GM12878 (cell line): ENCODE results near the gene UBXN11. TPM values are rescaled to one million over a fixed set of nuclear protein-coding genes. Genes with fewer than 3 reads are reported as not detected.

Source experiments
- ATAC-seq: fragments of 200-7000 bp; cut with Tn5 transposase; 3 replicates; pipeline ENCODE4 v1.9.1; 2020; ENCODE audit warnings: mild to moderate bottlenecking, moderate library complexity
- BruUV-seq: library from RNA; stranded (reverse); fragments of 400-500 nt; replicated peaks from 2 replicates; lab custom pipeline; 2021; lab: Mats Ljungman, UMichigan
- CTCF ChIA-PET: fragments of 300-600 bp; sonication (Branson Sonifier 250); formaldehyde crosslinking; extraction: SDS; loops from one replicate; lab custom pipeline; 2021; ENCODE audit warnings: inconsistent platforms; lab: Yijun Ruan, JAX
- POLR2A ChIA-PET: fragments of 350-600 bp; formaldehyde crosslinking; extraction: SDS; loops from one replicate; lab custom pipeline; 2021; ENCODE audit warnings: inconsistent platforms; lab: Charles Lee
- RAD21 ChIA-PET: fragments of 300-600 bp; sonication (Branson Sonifier 250); formaldehyde crosslinking; loops from one replicate; lab custom pipeline; 2023; ENCODE audit warnings: antibody characterized with exemption; ENCODE audit not compliant: unreplicated experiment; lab: Charles Lee
- SMC1A ChIA-PET: fragments of 300-600 bp; sonication (Branson Sonifier 250); formaldehyde crosslinking; loops from one replicate; lab custom pipeline; 2023; ENCODE audit not compliant: unreplicated experiment, uncharacterized antibody; lab: Charles Lee
- DNase-seq: peaks from one replicate; pipeline ENCODE4 v3.0.0-alpha.2; 2011; ENCODE audit warnings: low read depth, low spot score
- FAIRE-seq: peaks from 3 replicates; lab custom pipeline; 2011; peaks lifted over from hg19 to GRCh38; lab: Jason Lieb, UNC
- H2AFZ ChIP-seq: 2 replicates; pipeline ENCODE4 v1.6.0; 2011; ENCODE audit warnings: low read depth, low read length, control low read depth; ENCODE audit not compliant: control insufficient read depth
- H3K27ac ChIP-seq: 2 replicates; pipeline ENCODE4 v1.5.1; 2011; ENCODE audit warnings: control low read depth; ENCODE audit not compliant: control insufficient read depth, insufficient read depth
- H3K27me3 ChIP-seq, 2 experiments: replicated peaks in 1 of 2; 2 replicates each; pipeline versions ENCODE4 v1.6.0 to v1.6.1; 2011; ENCODE audit warnings: low read length in 1 of 2; ENCODE audit not compliant: control insufficient read depth in 2 of 2, insufficient read depth in 2 of 2
- H3K36me3 ChIP-seq, 2 experiments: 2 replicates each; pipeline ENCODE4 v1.5.1; 2011; ENCODE audit warnings: low read length in 1 of 2; ENCODE audit not compliant: control insufficient read depth in 2 of 2, insufficient read depth in 2 of 2
- H3K4me1 ChIP-seq: 2 replicates; pipeline ENCODE4 v1.6.1; 2011; ENCODE audit warnings: mild to moderate bottlenecking, low read length, moderate library complexity, mixed read lengths; ENCODE audit not compliant: control insufficient read depth, insufficient read depth
- H3K4me2 ChIP-seq: 2 replicates; pipeline ENCODE4 v1.6.0; 2011; ENCODE audit warnings: control low read depth; ENCODE audit not compliant: control insufficient read depth, insufficient read depth
- H3K4me3 ChIP-seq: fragments of 200-600 bp; sonication (generic); 2 replicates; pipeline ENCODE4 v1.5.1; 2016
- H3K79me2 ChIP-seq: 2 replicates; pipeline ENCODE4 v1.6.0; 2011; ENCODE audit warnings: low read length; ENCODE audit not compliant: control insufficient read depth, insufficient read depth
- H3K9ac ChIP-seq: 2 replicates; pipeline ENCODE4 v1.8.0; 2011; ENCODE audit warnings: low read length, control low read depth, mixed read lengths; ENCODE audit not compliant: control insufficient read depth, insufficient read depth
- H3K9me3 ChIP-seq: replicated peaks from 3 replicates; pipeline ENCODE4 v1.5.1; 2011; ENCODE audit warnings: mild to moderate bottlenecking, low read length; ENCODE audit not compliant: control insufficient read depth, insufficient read depth
- H4K20me1 ChIP-seq: 2 replicates; pipeline ENCODE4 v1.6.0; 2011; ENCODE audit not compliant: control insufficient read depth, insufficient read depth
- ATF3 ChIP-seq: IDR thresholded peaks from 2 replicates; pipeline ENCODE4 v1.6.1; 2011; ENCODE audit warnings: low read depth, mild to moderate bottlenecking, low read length, moderate library complexity, borderline replicate concordance; ENCODE audit errors: extremely low read depth
- BMI1 ChIP-seq: fragments of 450-650 bp; IDR thresholded peaks from 2 replicates; pipeline ENCODE4 v1.6.1; 2016; ENCODE audit warnings: mild to moderate bottlenecking, moderate library complexity, borderline replicate concordance
- BRCA1 ChIP-seq: IDR thresholded peaks from 2 replicates; pipeline ENCODE4 v1.6.1; 2011; ENCODE audit warnings: low read depth, low read length, improper control_type of control experiment
- CBFB ChIP-seq: IDR thresholded peaks from 2 replicates; pipeline ENCODE4 v1.6.1; 2016; ENCODE audit warnings: antibody characterized with exemption, low read depth
- EGR1 ChIP-seq, 2 experiments: IDR thresholded peaks; 1 replicate in 1 of 2; 2 replicates in 1 of 2; pipeline ENCODE4 v1.6.1; 2011 to 2012; ENCODE audit warnings: low read depth in 2 of 2, low read length in 2 of 2, borderline replicate concordance in 1 of 2, mild to moderate bottlenecking in 1 of 2, moderate library complexity in 1 of 2
- ELK1 ChIP-seq: IDR thresholded peaks from 2 replicates; pipeline ENCODE4 v1.6.1; 2012; ENCODE audit warnings: low read depth, low read length, improper control_type of control experiment
- HDGF ChIP-seq: fragments of 450-650 bp; IDR thresholded peaks from 2 replicates; pipeline ENCODE4 v1.6.1; 2016; ENCODE audit warnings: antibody characterized with exemption
- IKZF1 ChIP-seq: fragments of 450-650 bp; conservative IDR thresholded peaks from 2 replicates; pipeline ENCODE4 v1.6.1; 2017; ENCODE audit warnings: antibody characterized with exemption, mild to moderate bottlenecking
- RBBP5 ChIP-seq: fragments of 200-600 bp; sonication (generic); conservative IDR thresholded peaks from 2 replicates; pipeline ENCODE4 v1.6.1; 2016
- RCOR1 ChIP-seq: conservative IDR thresholded peaks from 2 replicates; pipeline ENCODE4 v1.6.1; 2012; ENCODE audit warnings: low read depth, low read length, improper control_type of control experiment
- TBL1XR1 ChIP-seq: IDR thresholded peaks from 2 replicates; pipeline ENCODE4 v1.6.1; 2012; ENCODE audit warnings: low read depth, low read length, improper control_type of control experiment
- ZBTB11 ChIP-seq: fragments of 450-650 bp; formaldehyde crosslinking; IDR thresholded peaks from 2 replicates; pipeline ENCODE4 v1.5.0; 2022; ENCODE audit warnings: mild to moderate bottlenecking, missing genetic modification characterization
- ZZZ3 ChIP-seq: IDR thresholded peaks from 2 replicates; pipeline ENCODE4 v1.6.1; 2011; ENCODE audit warnings: low read depth; ENCODE audit not compliant: control insufficient read depth, insufficient read length
- WGBS: methylation state at CpG from one replicate; pipeline ENCODE4 v1.1.6; 2016; ENCODE audit warnings: low lambda C conversion rate; ENCODE audit not compliant: insufficient replicate concordance, insufficient coverage; ENCODE audit errors: missing lambda C conversion rate; 5-methylcytosine and 5-hydroxymethylcytosine counted together
- in situ Hi-C: fragments of 300-500 bp; cut with MboI; formaldehyde crosslinking; loops from 9 replicates; pipeline ENCODE4 v1.14.3; 2018; ENCODE audit warnings: mixed read lengths
- intact Hi-C: fragments of 100-400 bp; cut with micrococcal nuclease; formaldehyde crosslinking; loops from one replicate; pipeline ENCODE4 v1.14.2; 2022; ENCODE audit not compliant: unreplicated experiment
- polyA plus RNA-seq, 11 experiments: library from polyadenylated mRNA; depleted of rRNA in 4 of 11; unstranded in 6 of 11; stranded (reverse) in 5 of 11; fragments of >200 nt; fragmentation: Nextera tagmentation in 4 of 11; fragmentation: Illumina TruSeq in 1 of 11; extraction: Ambion mirVana in 4 of 11; extraction: Trizol in 1 of 11; gene quantifications; 1 replicate in 1 of 11; 2 replicates in 10 of 11; pipeline versions ENCODE4 v1.2.1 to v1.2.3, GENCODE V29; 2011 to 2016; ENCODE audit warnings: inconsistent platforms in 2 of 11, missing spikeins in 2 of 11, low read depth in 1 of 11
- total RNA-seq, 4 experiments: library from RNA; depleted of rRNA in 3 of 4; stranded (reverse); fragments of >200 nt in 3 of 4; fragmentation: Illumina TruSeq in 1 of 4; extraction: Trizol in 1 of 4; gene quantifications; 2 replicates each; pipeline versions ENCODE4 v1.2.1 to v1.2.3, GENCODE V29; 2013 to 2021
- TF ChIP-seq, protein P1 (sequence below): fragments of 450-650 bp; IDR thresholded peaks from 2 replicates; pipeline ENCODE4 v1.6.1; 2017; ENCODE audit warnings: low read depth, mild to moderate bottlenecking, moderate library complexity
- TF ChIP-seq, protein P2 (sequence below): fragments of 450-650 bp; IDR thresholded peaks from 2 replicates; pipeline ENCODE4 v1.6.1; 2018; ENCODE audit warnings: borderline replicate concordance, mild to moderate bottlenecking; ENCODE audit not compliant: partially characterized antibody

UBXN11 gene
- total and polyA plus RNA-seq, 10 of the 15 experiments (the other 5 are each of a cell fraction or from before 2014, with no cell fraction given), result 0.32 to 34.4 (median 9.6) TPM

- ChIA-PET RAD21 (no interaction called here), SMC1A (interaction anchor here (0.9 kb wide), 1 partner anchor 15 kb away, joined by 3 read pairs; no protein-coding TSS in a partner anchor), CTCF (interaction anchor here (1.5 kb wide), 1 partner anchor 25 kb away, joined by 4 read pairs; the partner anchor contains the start of gene CEP85), POLR2A (no interaction called here)
- H3K9ac ChIP-seq, result no peak overlapping the region
- in situ Hi-C loops (no loop called here), intact Hi-C loops (no loop called here)
- no peak overlapping the region for H3K4me3 ChIP-seq
- H3K27ac ChIP-seq, result no peak overlapping the region
- FAIRE-seq, result no peak
- no peaks in the 10 kb centered on the region for H3K27me3 ChIP-seq
- H2AFZ ChIP-seq, result no peak overlapping the region
- DNase-seq, result no peak
- no peaks in the 10 kb centered on the region for H3K4me1 ChIP-seq
- H3K79me2 ChIP-seq, result no peaks in the 10 kb centered on the region
- H3K36me3 ChIP-seq, result peaks cover 15 to 31% of the 10 kb centered on the region in 2 experiments
- H3K4me2 ChIP-seq, result no peak overlapping the region
- no TSS peak for BruUV-seq
- no peaks in the 10 kb centered on the region for H3K9me3 ChIP-seq
- TF ChIP-seq EGR1 (IDR thresholded peaks at IDR 0.05; ENCODE audit: borderline replicate concordance in 1 of 2, low read depth in 2 of 2, low read length in 2 of 2) (no peak), RBBP5 (no peak), BRCA1 (no peak), ZBTB11 (CRISPR knock-in tag) (no peak), IKZF1 (no peak), ZZZ3 (no peak), TBL1XR1 (no peak), BMI1 (no peak), CBFB (no peak), ATF3 (no peak), HDGF (no peak), RCOR1 (no peak), ELK1 (no peak)
- TF ChIP-seq, protein P1, sequence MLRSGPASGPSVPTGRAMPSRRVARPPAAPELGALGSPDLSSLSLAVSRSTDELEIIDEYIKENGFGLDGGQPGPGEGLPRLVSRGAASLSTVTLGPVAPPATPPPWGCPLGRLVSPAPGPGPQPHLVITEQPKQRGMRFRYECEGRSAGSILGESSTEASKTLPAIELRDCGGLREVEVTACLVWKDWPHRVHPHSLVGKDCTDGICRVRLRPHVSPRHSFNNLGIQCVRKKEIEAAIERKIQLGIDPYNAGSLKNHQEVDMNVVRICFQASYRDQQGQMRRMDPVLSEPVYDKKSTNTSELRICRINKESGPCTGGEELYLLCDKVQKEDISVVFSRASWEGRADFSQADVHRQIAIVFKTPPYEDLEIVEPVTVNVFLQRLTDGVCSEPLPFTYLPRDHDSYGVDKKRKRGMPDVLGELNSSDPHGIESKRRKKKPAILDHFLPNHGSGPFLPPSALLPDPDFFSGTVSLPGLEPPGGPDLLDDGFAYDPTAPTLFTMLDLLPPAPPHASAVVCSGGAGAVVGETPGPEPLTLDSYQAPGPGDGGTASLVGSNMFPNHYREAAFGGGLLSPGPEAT, result no peak
- TF ChIP-seq, protein P2, sequence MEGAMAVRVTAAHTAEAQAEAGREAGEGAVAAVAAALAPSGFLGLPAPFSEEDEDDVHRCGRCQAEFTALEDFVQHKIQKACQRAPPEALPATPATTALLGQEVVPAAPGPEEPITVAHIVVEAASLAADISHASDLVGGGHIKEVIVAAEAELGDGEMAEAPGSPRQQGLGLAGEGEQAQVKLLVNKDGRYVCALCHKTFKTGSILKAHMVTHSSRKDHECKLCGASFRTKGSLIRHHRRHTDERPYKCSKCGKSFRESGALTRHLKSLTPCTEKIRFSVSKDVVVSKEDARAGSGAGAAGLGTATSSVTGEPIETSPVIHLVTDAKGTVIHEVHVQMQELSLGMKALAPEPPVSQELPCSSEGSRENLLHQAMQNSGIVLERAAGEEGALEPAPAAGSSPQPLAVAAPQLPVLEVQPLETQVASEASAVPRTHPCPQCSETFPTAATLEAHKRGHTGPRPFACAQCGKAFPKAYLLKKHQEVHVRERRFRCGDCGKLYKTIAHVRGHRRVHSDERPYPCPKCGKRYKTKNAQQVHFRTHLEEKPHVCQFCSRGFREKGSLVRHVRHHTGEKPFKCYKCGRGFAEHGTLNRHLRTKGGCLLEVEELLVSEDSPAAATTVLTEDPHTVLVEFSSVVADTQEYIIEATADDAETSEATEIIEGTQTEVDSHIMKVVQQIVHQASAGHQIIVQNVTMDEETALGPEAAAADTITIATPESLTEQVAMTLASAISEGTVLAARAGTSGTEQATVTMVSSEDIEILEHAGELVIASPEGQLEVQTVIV, result no peak
- 58% methylated on average over 2 of the region's 2 CpGs for WGBS
- no peaks in the 10 kb centered on the region for H4K20me1 ChIP-seq
- ATAC-seq, result no peak
These were observed 47.4 kb downstream of the UBXN11 start for GRCh38 chr1:26259005-26259404.
